ENCODE data around the gene NUCB2. TPM values are rescaled to one million over a fixed set of nuclear protein-coding genes. Genes with fewer than 3 reads are reported as not detected.
"Not testable (repeated sequence)": the region's sequence is repeated elsewhere in the genome, so short reads cannot be mapped to it uniquely, and the experiment has no call there.

NUCB2 gene
- polyA plus RNA-seq, 10 donors, result 49.9 to 78.6 (median 56.3) TPM

GRCh38 chr11:17267576-17267975 is 9.0 kb upstream of the NUCB2 start:
- no peak for DNase-seq

GRCh38 chr11:17268500-17268899 is 8.0 kb upstream of the NUCB2 start:
- not testable (repeated sequence) for DNase-seq

GRCh38 chr11:17268902-17269301 is 7.6 kb upstream of the NUCB2 start:
- DNase-seq, result no peak

DNA sequence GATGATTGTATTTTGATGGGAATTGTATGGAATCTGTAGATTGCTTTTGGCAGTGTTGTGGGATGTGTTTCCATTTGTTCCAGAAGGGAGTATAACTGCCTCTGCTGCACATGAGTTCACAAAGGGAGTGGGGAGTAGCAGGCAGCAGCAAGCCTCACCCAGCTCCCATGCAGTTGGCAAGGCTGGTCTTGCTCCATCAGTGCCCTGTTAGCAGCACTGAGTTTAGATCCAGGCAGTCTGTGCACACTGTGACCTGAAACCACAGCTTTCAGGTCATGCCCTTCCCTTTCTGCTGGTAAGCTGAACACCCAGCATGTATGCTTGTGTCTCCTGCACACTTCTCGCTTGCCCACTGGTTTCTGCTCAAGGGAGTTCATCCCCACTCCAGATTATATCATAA is 3.7 kb upstream of the NUCB2 start:
- no peak for DNase-seq

DNA sequence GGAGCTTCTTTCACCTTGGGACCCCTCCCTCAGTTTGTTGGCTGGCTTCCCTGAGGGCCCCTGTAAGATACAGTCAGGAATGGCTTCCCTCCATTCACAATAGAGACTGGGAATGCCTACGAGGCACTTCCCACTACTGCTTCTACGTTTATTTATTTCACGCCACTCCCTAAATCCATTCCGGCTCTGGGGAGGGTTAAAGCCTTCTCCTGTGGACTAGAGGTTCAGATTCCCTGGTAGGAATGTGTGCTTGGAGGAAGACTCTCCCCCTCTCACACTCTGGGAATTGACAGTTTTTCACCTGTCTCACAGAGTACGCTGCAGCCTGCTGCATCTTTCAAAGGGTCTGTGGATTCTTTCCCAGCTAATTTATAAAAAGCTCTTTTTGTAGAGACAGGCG is 3.3 kb upstream of the NUCB2 start:
- no peak for DNase-seq

- no peak for DNase-seq
These were observed 2.8 kb upstream of the NUCB2 start for GRCh38 chr11:17273668-17274282.

DNA sequence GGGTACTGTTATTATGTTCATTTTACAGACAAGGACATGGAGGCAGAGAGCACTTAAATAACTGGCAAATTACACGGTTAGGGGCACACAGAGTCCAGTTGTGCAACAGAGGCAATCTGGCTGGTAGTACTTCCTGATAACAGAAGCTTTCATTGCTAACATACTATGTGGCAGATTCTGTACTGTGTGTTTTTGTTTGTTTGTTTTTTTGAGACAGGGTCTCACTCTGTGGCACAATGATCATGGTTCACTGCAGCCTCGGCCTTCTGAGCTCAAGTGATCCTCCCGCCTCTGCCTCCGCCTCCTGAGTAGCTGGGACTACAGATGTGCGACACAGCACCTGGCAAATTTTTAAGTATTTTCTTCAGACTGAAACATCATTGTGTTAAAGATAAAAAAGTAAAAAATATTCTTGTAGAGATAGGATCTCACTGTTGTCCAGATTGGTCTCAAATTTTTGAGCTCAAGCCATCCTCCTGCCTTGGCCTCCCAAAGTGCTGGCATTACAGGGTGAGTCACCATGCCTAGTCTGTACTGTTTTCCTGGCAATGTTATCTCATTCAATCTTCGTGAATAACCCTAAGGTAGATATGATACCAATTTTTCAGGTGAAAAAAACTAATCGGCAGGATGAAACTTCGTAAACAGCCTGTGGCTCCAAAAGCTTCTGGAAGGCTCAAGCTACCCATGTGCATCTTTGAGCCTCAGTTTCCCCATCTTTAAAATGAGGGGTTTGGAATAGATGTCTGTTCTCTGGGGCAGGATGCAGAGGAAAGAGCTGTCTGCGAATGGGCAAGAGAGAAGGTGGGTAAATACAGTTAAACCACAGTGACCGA is 921 bp upstream of the NUCB2 start:
- DNase-seq, result no peak

GRCh38 chr11:17277024-17277584 is 565 bp downstream of the NUCB2 start:
- peak in 2 of 3 donors; percentile 45 to 78 for DNase-seq

- DNase-seq, result no peak
These were observed 4.1 kb downstream of the NUCB2 start for GRCh38 chr11:17280494-17281127.

DNA sequence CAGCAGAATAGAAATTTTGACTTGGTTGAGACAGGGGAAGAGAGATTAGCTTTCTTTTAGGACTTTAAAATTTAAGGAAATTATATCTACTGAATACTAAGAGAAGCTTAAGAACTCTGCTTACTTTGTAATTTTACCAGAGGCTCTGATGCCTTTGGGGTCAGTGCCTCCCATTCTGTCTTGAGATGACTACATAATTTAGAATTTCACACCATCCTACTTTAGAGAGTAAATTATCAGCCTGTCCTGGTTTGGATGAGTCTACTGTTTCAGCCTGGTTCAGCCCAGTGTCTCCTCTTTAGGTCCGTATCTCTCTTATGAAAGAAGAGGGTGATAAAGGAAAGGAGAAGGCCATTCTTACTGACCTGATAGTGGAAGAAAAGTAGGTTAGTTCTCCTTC is 9.8 kb downstream of the NUCB2 start:
- DNase-seq, result no peak

DNA sequence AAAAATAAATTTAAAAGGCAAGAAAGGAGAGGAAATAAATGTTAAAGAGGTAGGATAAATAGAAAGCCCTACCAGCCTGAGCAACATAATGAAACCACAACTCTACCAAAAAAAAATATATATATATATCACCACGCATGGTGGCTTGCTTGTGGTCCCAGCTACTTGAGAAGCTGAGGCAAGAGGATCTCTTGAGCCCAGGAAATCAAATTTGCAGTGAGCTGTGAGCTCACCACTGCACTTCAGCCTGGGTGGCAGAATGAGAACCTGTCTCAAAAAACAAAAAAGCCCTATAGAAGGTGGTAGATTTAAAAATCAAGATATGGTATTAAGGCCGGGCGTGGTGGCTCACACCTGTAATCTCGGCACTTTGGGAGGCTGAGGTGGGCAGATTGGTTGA is 10.5 kb downstream of the NUCB2 start:
- DNase-seq, result no peak

GRCh38 chr11:17291710-17292109 is 15.2 kb downstream of the NUCB2 start:
- no peak for DNase-seq

DNA sequence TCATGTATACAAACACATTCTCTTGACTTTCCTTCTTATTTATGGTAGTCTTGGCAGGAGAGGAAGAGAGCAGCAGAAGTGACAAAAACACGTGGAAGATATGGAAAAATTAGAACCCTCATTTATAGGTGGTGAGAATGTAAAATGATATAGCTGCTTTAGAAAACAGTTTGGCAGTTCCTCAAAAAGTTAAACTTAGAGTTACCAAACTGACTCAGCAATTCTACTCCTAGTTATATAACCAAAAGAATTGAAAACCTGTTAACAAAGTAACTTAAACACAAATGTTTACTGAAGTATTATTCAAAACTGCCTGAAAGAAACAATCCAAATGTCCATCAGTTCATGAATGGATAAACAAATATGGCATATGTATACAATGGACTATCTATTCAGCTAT is 16.8 kb downstream of the NUCB2 start:
- DNase-seq, result no peak

- DNase-seq, result no peak
These were observed 17.5 kb downstream of the NUCB2 start for GRCh38 chr11:17294033-17294432.

DNA sequence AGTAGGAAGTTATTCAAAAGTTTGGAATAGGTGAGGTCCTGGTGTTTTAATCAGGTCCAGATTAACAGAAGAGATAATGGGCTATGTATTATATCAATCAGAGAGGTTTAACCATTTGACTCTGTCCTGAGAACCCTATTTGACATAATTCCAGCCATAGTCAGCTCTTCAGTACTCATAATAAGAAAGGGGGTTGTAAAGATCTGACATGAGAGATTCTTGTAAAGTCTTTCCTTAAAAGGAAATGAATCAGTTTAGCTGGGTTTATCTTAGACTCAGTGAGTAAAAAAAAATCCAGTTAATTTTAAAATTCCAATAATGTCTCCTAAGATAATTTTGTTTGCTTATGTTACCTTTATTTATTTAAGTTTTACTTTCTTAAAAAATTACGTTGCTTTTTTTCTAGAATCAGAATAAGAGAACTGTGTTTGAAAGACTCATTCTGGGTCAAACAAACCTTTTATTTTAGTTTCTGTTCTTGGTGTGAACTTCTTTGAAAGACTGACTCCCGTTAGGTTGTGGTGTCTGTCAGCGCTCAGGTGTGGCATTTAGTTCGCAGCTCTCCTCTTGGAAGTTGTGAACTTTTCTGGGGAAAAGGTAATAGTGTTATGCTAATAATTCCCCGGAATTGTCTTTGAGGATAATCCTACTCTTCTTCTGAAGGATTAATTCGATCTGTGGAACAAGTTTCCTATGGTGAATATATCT is 20.5 kb downstream of the NUCB2 start:
- DNase-seq, result no peak

- no peak for DNase-seq
These were observed 21.8 kb downstream of the NUCB2 start for GRCh38 chr11:17298302-17298701.

GRCh38 chr11:17300372-17300771 is 23.8 kb downstream of the NUCB2 start:
- no peak for DNase-seq

DNA sequence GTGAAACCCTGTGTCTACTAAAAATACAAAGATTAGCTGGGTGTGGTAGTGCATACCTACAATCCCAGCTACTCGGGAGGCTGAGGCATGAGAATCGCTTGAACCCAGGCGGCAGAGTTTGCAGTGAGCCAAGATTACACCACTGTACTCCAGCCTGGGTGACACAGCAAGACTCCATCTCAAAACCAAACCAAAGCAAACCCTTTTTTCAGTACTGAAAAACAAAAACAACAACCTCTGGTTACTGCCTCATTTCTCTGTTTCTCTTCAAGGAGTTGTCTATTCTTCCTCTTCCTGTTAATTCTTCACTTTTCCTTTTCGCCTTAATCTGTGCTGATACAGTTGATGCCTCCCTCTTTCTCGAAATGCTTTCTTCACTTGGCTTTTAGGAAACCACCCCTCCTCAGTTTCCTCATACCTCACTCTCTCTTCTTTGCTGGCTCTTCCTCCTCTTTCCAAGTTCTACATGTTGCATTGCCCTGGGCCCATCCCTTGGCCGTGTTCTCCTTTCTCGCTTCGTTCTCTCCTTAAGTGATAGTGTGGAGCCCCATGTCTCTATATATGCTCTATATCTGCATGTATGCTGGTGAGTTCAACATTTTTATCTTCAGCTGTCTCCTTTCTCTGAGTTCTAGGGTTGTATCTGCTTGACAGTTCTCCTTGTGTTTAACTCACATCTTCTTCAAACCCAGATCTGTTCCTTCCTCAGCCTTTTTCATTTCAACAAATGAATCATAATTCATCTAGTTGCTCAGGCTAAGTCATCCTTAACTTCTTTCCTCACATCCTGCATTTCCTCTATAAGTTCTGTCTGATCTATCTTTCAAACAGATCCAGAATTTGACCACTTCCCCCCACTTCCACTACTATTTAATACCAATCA is 37.1 kb downstream of the NUCB2 start:
- DNase-seq, result no peak

DNA sequence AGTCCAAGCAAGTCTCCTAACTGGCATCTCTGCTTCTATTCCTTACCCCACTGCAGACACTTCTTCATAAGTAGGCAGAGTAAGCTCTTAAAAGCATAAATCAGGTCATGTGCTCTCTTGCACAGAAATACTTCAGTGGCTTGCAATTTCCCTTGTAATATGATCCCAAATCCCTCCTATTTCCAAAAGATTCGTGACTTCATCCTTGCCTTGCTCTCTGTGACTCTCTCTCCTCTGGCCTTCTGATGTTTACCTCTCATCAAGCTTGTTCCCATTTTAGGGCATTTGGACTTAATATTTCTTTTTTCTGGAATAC is 37.7 kb downstream of the NUCB2 start:
- peak in 2 of 3 donors; percentile 2 to 47 for DNase-seq

DNA sequence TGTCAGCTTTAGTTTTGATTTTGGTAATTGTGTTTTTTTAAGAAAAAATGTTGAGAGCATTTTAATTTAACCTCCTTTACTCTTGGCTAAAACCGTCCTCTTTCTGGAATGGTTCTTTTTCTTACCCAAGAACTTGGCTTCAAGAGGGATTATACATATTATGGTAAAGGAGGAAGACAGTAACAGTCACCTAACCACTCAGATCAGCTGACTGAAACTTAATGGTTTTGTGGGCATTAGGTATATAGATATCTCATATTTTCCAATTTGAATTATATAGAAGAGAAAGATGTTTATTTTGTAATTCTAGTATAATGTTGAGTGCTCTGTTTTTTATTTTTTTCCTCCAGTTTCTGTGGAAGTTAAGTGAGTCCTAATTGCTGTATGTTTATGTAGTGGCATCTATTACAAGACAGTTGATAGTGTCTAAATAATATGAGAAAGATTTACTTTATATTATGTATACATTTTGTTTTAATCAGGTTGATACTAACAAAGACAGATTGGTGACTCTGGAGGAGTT is 38.4 kb downstream of the NUCB2 start:
- no peak for DNase-seq

Measured in muscle of back (tissue), 11 donors.